ENCODE data around the gene OXTR.

DNA sequence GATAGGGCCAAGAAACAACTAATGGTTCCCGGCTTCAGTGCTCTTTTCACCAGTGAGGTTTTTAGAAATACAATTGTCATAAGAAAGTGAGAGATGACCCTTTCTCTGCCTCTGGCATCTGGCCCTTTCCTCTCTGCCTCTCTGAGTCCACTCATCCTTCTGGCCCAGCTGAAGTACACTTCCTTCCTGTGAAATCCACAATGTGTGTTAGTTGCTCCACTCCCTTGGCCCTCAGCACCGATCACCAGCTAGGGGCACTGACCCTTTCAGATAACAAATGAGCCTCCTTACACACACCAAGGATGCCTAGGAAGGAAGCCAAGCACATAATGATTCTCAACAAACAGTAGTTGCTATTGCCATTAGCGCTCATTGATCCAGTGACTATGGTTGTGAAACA is 38.8 kb downstream of the OXTR start:
- TF ChIP-seq, protein P1, sequence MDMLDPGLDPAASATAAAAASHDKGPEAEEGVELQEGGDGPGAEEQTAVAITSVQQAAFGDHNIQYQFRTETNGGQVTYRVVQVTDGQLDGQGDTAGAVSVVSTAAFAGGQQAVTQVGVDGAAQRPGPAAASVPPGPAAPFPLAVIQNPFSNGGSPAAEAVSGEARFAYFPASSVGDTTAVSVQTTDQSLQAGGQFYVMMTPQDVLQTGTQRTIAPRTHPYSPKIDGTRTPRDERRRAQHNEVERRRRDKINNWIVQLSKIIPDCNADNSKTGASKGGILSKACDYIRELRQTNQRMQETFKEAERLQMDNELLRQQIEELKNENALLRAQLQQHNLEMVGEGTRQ (IDR thresholded peaks at IDR 0.05; ENCODE audit: low read depth, low read length): no peak
- TF ChIP-seq, protein P2, sequence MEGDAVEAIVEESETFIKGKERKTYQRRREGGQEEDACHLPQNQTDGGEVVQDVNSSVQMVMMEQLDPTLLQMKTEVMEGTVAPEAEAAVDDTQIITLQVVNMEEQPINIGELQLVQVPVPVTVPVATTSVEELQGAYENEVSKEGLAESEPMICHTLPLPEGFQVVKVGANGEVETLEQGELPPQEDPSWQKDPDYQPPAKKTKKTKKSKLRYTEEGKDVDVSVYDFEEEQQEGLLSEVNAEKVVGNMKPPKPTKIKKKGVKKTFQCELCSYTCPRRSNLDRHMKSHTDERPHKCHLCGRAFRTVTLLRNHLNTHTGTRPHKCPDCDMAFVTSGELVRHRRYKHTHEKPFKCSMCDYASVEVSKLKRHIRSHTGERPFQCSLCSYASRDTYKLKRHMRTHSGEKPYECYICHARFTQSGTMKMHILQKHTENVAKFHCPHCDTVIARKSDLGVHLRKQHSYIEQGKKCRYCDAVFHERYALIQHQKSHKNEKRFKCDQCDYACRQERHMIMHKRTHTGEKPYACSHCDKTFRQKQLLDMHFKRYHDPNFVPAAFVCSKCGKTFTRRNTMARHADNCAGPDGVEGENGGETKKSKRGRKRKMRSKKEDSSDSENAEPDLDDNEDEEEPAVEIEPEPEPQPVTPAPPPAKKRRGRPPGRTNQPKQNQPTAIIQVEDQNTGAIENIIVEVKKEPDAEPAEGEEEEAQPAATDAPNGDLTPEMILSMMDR (conservative IDR thresholded peaks at IDR 0.05; ENCODE audit: low read depth, low read length): no peak
- TF ChIP-seq SMC3 (IDR thresholded peaks at IDR 0.05; ENCODE audit: low read depth, low read length): no peak
- no peak for TF ChIP-seq CEBPB (IDR thresholded peaks at IDR 0.05; ENCODE audit: low read depth, low read length)
- no peak for TF ChIP-seq POLR2A (IDR thresholded peaks at IDR 0.05; ENCODE audit: low read depth, low read length)

Measured in IMR-90 (cell line).